BJ (cell line): Measurements from ENCODE around the gene KCNIP3. TPM values are rescaled to one million over a fixed set of nuclear protein-coding genes. Genes with fewer than 3 reads are reported as not detected.

Experiments
- CTCF ChIA-PET: fragments of 350-600 bp; formaldehyde crosslinking; extraction: SDS; loops from one replicate; lab custom pipeline; 2021; ENCODE audit warnings: antibody characterized with exemption, inconsistent platforms; lab: Yijun Ruan, JAX
- POLR2A ChIA-PET: fragments of 300-600 bp; sonication (Branson Sonifier 250); formaldehyde crosslinking; extraction: SDS; loops from one replicate; lab custom pipeline; 2021; ENCODE audit warnings: antibody characterized with exemption; lab: Charles Lee
- DNase-seq: peaks from one replicate; pipeline ENCODE4 v3.0.0-alpha.2; 2011; ENCODE audit warnings: low read depth
- H3K27me3 ChIP-seq: 2 replicates; pipeline ENCODE4 v1.6.0; 2011; ENCODE audit warnings: low read length; ENCODE audit not compliant: control insufficient read depth, insufficient read depth
- H3K36me3 ChIP-seq: 2 replicates; pipeline ENCODE4 v1.5.1; 2011; ENCODE audit warnings: low read length; ENCODE audit not compliant: control insufficient read depth, insufficient read depth
- H3K4me3 ChIP-seq: 2 replicates; pipeline ENCODE4 v1.5.1; 2011; ENCODE audit warnings: low read depth, mild to moderate bottlenecking, control low read depth, low read length
- polyA plus RNA-seq: library from polyadenylated mRNA; depleted of rRNA; stranded (reverse); fragments of >200 nt; gene quantifications from 2 replicates; pipeline ENCODE4 v1.2.3, GENCODE V29; 2011
- TF ChIP-seq, protein P1 (sequence below): IDR thresholded peaks from 2 replicates; pipeline ENCODE4 v1.5.1; 2011; ENCODE audit warnings: low read depth, mild to moderate bottlenecking, control low read depth, inconsistent platforms, low read length, moderate library complexity; ENCODE audit not compliant: insufficient read depth

The KCNIP3 gene
- polyA plus RNA-seq, 1 experiment = 4.1 TPM

DNA sequence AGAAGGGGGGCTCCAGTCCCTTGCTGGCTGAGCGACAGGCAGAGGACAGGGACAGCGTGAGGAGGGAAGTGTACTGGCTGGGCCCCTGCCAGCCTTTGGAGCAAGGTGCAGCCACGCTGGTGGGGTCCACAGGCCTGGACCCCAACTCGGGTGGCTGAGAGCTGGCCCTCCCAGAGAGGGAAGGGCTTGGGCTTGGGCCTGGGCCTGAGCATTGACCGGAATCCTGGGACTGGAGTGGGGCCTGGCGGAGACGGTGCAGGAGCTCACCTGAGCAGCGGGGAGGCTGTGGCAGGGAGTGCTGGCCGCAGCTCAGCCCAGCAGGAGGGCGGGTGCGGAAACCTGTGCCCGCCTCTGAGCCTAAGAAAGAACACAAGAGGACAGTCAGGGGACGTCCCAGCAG lies 27.9 kb downstream of the KCNIP3 start:
- TF ChIP-seq, protein P1, sequence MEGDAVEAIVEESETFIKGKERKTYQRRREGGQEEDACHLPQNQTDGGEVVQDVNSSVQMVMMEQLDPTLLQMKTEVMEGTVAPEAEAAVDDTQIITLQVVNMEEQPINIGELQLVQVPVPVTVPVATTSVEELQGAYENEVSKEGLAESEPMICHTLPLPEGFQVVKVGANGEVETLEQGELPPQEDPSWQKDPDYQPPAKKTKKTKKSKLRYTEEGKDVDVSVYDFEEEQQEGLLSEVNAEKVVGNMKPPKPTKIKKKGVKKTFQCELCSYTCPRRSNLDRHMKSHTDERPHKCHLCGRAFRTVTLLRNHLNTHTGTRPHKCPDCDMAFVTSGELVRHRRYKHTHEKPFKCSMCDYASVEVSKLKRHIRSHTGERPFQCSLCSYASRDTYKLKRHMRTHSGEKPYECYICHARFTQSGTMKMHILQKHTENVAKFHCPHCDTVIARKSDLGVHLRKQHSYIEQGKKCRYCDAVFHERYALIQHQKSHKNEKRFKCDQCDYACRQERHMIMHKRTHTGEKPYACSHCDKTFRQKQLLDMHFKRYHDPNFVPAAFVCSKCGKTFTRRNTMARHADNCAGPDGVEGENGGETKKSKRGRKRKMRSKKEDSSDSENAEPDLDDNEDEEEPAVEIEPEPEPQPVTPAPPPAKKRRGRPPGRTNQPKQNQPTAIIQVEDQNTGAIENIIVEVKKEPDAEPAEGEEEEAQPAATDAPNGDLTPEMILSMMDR = no peak
- POLR2A ChIA-PET = no interaction called here
- Histone ChIP-seq H3K27me3 (no peaks in the 10 kb centered on the region), H3K36me3 (no peaks in the 10 kb centered on the region), H3K4me3 (no peak overlapping the region)
- CTCF ChIA-PET = interaction anchor here (2.7 kb wide), 1 partner anchor 20 kb away, joined by 9 read pairs; no protein-coding TSS in a partner anchor
- DNase-seq = no peak

DNA sequence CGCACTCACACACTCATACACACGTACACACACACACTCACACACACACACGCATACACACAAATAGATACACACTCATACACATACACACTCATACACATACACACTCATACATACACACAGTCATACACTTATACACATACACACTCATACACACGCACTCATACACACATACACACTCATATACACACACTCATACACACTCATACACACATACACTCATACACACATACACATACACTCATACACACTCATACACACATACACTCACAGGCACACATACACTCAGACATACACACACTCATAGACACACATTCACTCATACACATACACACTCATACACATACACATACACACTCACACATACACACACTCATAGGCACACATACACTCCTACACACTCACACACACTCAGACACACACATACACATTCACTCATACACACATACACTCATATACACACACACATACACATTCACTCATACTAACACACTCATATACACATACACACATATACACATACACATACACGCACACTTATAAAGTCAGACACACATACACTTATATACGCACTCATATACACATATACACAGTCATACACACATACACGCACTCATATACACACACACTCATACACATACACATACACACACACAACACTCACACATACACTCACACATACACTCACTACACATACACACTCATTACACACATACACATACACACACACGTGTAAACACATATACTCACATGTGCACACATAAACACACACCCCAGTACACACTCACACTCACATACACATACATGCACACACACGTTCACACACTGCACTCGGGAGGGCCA lies 28.7 kb downstream of the KCNIP3 start:
- Histone ChIP-seq H3K36me3 (no peaks in the 10 kb centered on the region), H3K27me3 (no peaks in the 10 kb centered on the region), H3K4me3 (no peak overlapping the region)
- CTCF ChIA-PET = no interaction called here
- POLR2A ChIA-PET = no interaction called here
- no peak for DNase-seq
- TF ChIP-seq, protein P1 = no peak

DNA sequence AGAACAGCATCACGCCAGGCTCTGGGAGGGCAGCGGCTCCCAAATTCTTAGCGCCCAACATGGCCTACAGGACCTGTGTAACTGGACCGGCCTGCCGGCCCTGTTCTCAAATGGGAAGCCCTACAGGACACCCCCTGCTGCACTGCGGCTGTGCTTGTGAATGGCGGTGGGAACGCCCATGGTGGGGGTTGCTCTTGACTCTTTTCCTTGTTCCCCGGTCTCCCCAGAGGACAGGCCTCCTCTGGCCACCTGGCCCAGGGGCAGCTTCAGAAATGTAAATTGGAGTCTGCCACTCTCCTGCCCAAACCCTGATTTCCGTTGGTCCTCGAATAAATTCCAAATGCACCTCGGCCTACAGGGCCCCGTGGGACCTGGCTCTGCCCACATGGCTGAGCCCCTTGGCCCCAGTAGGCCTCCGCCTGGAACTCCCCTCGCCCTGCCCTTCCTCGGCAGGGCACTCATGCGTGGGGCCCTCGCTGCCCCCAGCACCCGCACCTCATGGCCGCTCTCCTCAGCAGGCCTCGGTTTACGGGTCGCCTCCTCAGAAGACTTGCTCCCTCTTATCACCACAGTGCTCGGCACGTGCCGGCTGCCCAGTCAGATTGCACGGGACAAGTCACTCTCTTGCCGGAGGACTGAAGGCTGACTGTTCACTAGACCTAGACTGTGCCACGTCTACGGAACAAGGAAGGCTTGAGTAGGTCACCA lies 29.4 kb downstream of the KCNIP3 start:
- DNase-seq = no peak
- TF ChIP-seq, protein P1 = no peak
- Histone ChIP-seq H3K4me3 (no peak overlapping the region), H3K36me3 (no peaks in the 10 kb centered on the region), H3K27me3 (no peaks in the 10 kb centered on the region)
- ChIA-PET CTCF (interaction anchor here (2.6 to 5.2 kb wide), 2 partner anchors 11 to 19 kb away, joined by 11 to 29 read pairs; no protein-coding TSS in a partner anchor), POLR2A (no interaction called here)

DNA sequence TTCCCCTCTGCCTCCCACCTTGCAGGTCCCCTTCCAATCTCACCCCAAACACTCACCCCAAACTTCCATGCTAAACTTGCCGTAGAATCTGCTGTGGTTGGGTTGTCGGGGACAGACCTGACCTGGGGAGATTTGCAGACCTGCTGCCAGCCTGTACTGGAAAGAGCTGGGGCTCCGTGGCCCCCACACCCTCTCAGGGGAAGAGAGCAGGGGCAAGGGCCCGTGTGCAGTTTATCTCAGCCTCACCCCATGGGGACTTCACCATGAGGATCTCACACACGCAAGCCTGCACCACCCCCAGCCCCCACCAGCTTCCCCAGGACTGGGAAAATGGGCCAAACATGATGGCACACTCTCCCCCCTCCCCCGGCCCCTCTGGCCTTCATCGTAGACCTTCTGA lies 30.7 kb downstream of the KCNIP3 start:
- H3K36me3 ChIP-seq = no peaks in the 10 kb centered on the region
- TF ChIP-seq, protein P1 = no peak
- no peak for DNase-seq
- CTCF ChIA-PET = interaction anchor here (2.6 to 5.2 kb wide), 2 partner anchors 12 to 17 kb away, joined by 11 to 29 read pairs; no protein-coding TSS in a partner anchor
- no peaks in the 10 kb centered on the region for H3K27me3 ChIP-seq
- POLR2A ChIA-PET = no interaction called here
- H3K4me3 ChIP-seq = no peak overlapping the region
